Spleen (tissue), 11 donors: ENCODE data around the gene MLLT11. TPM values are rescaled to one million over a fixed set of nuclear protein-coding genes. Genes with fewer than 3 reads are reported as not detected.
"Not testable (repeated sequence)": the region's sequence is repeated elsewhere in the genome, so short reads cannot be mapped to it uniquely, and the experiment has no call there.

Source experiments
- DNase-seq: peaks from one replicate; pipeline ENCODE4 v3.0.0-alpha.2; 2020
- H3K27ac ChIP-seq, 8 donors: fragments of 200-600 bp; sonication (generic) in 7 of 8; 1 replicate in 4 of 8; 2 replicates in 4 of 8; pipeline versions ENCODE4 v1.5.0 to v1.8.0; 2016 to 2021; ENCODE audit warnings: inconsistent platforms in 4 of 8, mild to moderate bottlenecking in 4 of 8, moderate library complexity in 1 of 8
- H3K27me3 ChIP-seq, 7 donors: fragments of 200-600 bp; sonication (generic) in 6 of 7; replicated peaks in 1 of 7; 1 replicate in 4 of 7; 2 replicates in 3 of 7; pipeline versions ENCODE4 v1.5.0 to v1.8.0; 2016 to 2021; ENCODE audit warnings: inconsistent platforms in 3 of 7, mild to moderate bottlenecking in 1 of 7
- H3K36me3 ChIP-seq, 6 donors: fragments of 200-600 bp; sonication (generic) in 5 of 6; 1 replicate in 4 of 6; 2 replicates in 2 of 6; pipeline versions ENCODE4 v1.5.0 to v1.8.0; 2016 to 2021; ENCODE audit warnings: inconsistent platforms in 2 of 6
- H3K4me1 ChIP-seq, 6 donors: fragments of 200-600 bp; sonication (generic) in 5 of 6; 1 replicate in 3 of 6; 2 replicates in 3 of 6; pipeline versions ENCODE4 v1.5.0 to v1.8.0; 2016 to 2021; ENCODE audit warnings: inconsistent platforms in 3 of 6
- H3K4me3 ChIP-seq, 8 donors: fragments of 200-600 bp; sonication (generic) in 7 of 8; 1 replicate in 4 of 8; 2 replicates in 4 of 8; pipeline versions ENCODE4 v1.5.0 to v1.8.0; 2016 to 2021; ENCODE audit warnings: inconsistent platforms in 4 of 8, mild to moderate bottlenecking in 4 of 8, moderate library complexity in 2 of 8
- H3K9me3 ChIP-seq, 8 donors: fragments of 200-600 bp; sonication (generic) in 7 of 8; 1 replicate in 4 of 8; 2 replicates in 4 of 8; pipeline versions ENCODE4 v1.5.0 to v1.8.0; 2016 to 2021; ENCODE audit warnings: inconsistent platforms in 4 of 8
- CTCF ChIP-seq, 11 experiments: fragments of 200-600 bp in 7 of 11; fragments of 450-650 bp in 4 of 11; sonication (generic) in 4 of 11; IDR thresholded peaks in 8 of 11; conservative IDR thresholded peaks in 3 of 11; 1 replicate in 7 of 11; 2 replicates in 4 of 11; pipeline versions ENCODE4 v1.4.0 to v1.8.0; 2016 to 2021; ENCODE audit warnings: antibody characterized with exemption in 11 of 11, inconsistent platforms in 4 of 11, mild to moderate bottlenecking in 1 of 11
- POLR2A ChIP-seq, 3 donors: fragments of 450-650 bp; IDR thresholded peaks; one replicate each; pipeline ENCODE4 v1.5.1; 2017; ENCODE audit warnings: antibody characterized with exemption in 3 of 3, mild to moderate bottlenecking in 1 of 3
- POLR2AphosphoS5 ChIP-seq, 3 donors: sonication (generic); formaldehyde crosslinking; IDR thresholded peaks; one replicate each; pipeline ENCODE4 v1.5.1; 2017; ENCODE audit warnings: antibody characterized with exemption in 3 of 3
- WGBS, 5 donors: extraction: QIAGEN DNeasy Blood & Tissue Kit in 3 of 5; methylation state at CpG; one replicate each; pipeline versions ENCODE4 v1.1.5 to v1.1.7; 2013 to 2018; 5-methylcytosine and 5-hydroxymethylcytosine counted together
- intact Hi-C: fragments of 100-400 bp; cut with DNase I; formaldehyde crosslinking; loops from one replicate; pipeline ENCODE4 v1.15.0; 2023; ENCODE audit warnings: low total_unique reads
- polyA plus RNA-seq, 3 donors: library from polyadenylated mRNA; stranded (reverse); fragments of 200-250 nt; gene quantifications; one replicate each; pipeline ENCODE4 v1.2.1, GENCODE V29; 2013
- total RNA-seq, 7 donors: library from RNA; depleted of rRNA in 3 of 7; stranded (reverse); fragments of >200 nt in 3 of 7; fragmentation: NEBNext Ultra II Directional in 4 of 7; extraction: Animal tissue kit (Norgen Biotek cat#: 25700) in 4 of 7; gene quantifications; one replicate each; pipeline versions ENCODE4 v1.1.0 to v1.2.1, GENCODE V29; 2016 to 2021
- donor health status: healthy with polysubstance abuse.
- donor health status: DM: no; HTN: no; CAD: no; lungs with moderate emphysema.
- donor health status: DM: no; HTN: no; CAD: no.
- donor health status: Bipolar disorder and iron deficiency.
- donor health status: healthy.
- donor health status: DM: no; HTN: no; CAD: no.
- donor health status: DM: yes; HTN: yes; CAD: no.

MLLT11 gene
- total and polyA plus RNA-seq, 10 donors, result 0.50 to 2.6 (median 0.82) TPM

GRCh38 chr1:151085953-151086559, 25.9 kb downstream of the MLLT11 start:
- Histone ChIP-seq H3K27ac (no peak overlapping the region), H3K4me3 (no peak overlapping the region), H3K36me3 (peaks cover 0 to 27% (median 3%) of the 10 kb centered on the region in 6 donors), H3K9me3 (no peaks in the 10 kb centered on the region), H3K4me1 (peaks cover 0 to 9% (median 0%) of the 10 kb centered on the region in 6 donors), H3K27me3 (no peaks in the 10 kb centered on the region)
- intact Hi-C loops, result no loop called here
- TF ChIP-seq POLR2AphosphoS5 (IDR thresholded peaks at IDR 0.05) (no peak), CTCF (IDR thresholded peaks at IDR 0.05 in 8 of 11, conservative IDR thresholded peaks at IDR 0.05 in 3 of 11) (no peak), POLR2A (IDR thresholded peaks at IDR 0.05) (no peak)
- 80 to 94% (median 89%) methylated on average over 4 of the region's 4 CpGs for WGBS, 5 donors
- no peak for DNase-seq

- intact Hi-C loops, result not testable (repeated sequence)
Measured at GRCh38 chr1:151097426-151097825, 37.2 kb downstream of the MLLT11 start.

GRCh38 chr1:151098126-151098525, 37.9 kb downstream of the MLLT11 start:
- H3K36me3 ChIP-seq, result peaks cover 0 to 57% (median 9%) of the 10 kb centered on the region in 6 donors
- H3K9me3 ChIP-seq, result no peaks in the 10 kb centered on the region
- H3K27me3 ChIP-seq, result no peaks in the 10 kb centered on the region
- WGBS, 5 donors, result 86 to 100% (median 94%) methylated on average over 1 of the region's 1 CpG
- no peak for TF ChIP-seq POLR2AphosphoS5 (IDR thresholded peaks at IDR 0.05)
- TF ChIP-seq CTCF (IDR thresholded peaks at IDR 0.05 in 8 of 11, conservative IDR thresholded peaks at IDR 0.05 in 3 of 11), result no peak
- TF ChIP-seq POLR2A (IDR thresholded peaks at IDR 0.05), result no peak
- no peak overlapping the region for H3K4me3 ChIP-seq
- H3K4me1 ChIP-seq, result no peaks in the 10 kb centered on the region
- intact Hi-C loops, result no loop called here
- DNase-seq, result no peak
- no peak overlapping the region for H3K27ac ChIP-seq

More at GRCh38 chr1:151097426-151097825, 37.2 kb downstream of the MLLT11 start:
- DNase-seq, H3K4me1 ChIP-seq, H3K9me3 ChIP-seq, H3K27ac ChIP-seq, H3K4me3 ChIP-seq, H3K27me3 ChIP-seq: not testable (repeated sequence)
- H3K36me3 ChIP-seq, result peaks cover 0 to 58% (median 10%) of the 10 kb centered on the region in 6 donors
- 89 to 95% (median 93%) methylated on average over 6 of the region's 6 CpGs for WGBS, 5 donors

- H3K9me3 ChIP-seq, result no peaks in the 10 kb centered on the region
- peaks cover 0 to 73% (median 19%) of the 10 kb centered on the region in 6 donors for H3K36me3 ChIP-seq
- no peak for DNase-seq
- no peak for TF ChIP-seq POLR2AphosphoS5 (IDR thresholded peaks at IDR 0.05)
- H3K27me3 ChIP-seq, result no peaks in the 10 kb centered on the region
- no peak overlapping the region for H3K27ac ChIP-seq
- H3K4me3 ChIP-seq, result no peak overlapping the region
- H3K4me1 ChIP-seq, result no peaks in the 10 kb centered on the region
- intact Hi-C loops, result loop anchor here (5.0 kb wide), 1 partner anchor 53 kb away; the partner anchor contains the start of gene TNFAIP8L2
Measured at GRCh38 chr1:151104630-151105029, 44.4 kb downstream of the MLLT11 start.

GRCh38 chr1:151106894-151107293, 46.7 kb downstream of the MLLT11 start:
- no peak overlapping the region for H3K4me3 ChIP-seq
- H3K9me3 ChIP-seq, result no peaks in the 10 kb centered on the region
- no peak overlapping the region for H3K27ac ChIP-seq
- H3K27me3 ChIP-seq, result no peaks in the 10 kb centered on the region
- TF ChIP-seq POLR2A (IDR thresholded peaks at IDR 0.05), result no peak
- no peak for TF ChIP-seq POLR2AphosphoS5 (IDR thresholded peaks at IDR 0.05)
- TF ChIP-seq CTCF (IDR thresholded peaks at IDR 0.05 in 8 of 11, conservative IDR thresholded peaks at IDR 0.05 in 3 of 11), result no peak
- H3K4me1 ChIP-seq, result no peaks in the 10 kb centered on the region
- 75 to 84% (median 78%) methylated on average over 2 of the region's 2 CpGs for WGBS, 5 donors
- intact Hi-C loops, result no loop called here
- H3K36me3 ChIP-seq, result peaks cover 4 to 89% (median 24%) of the 10 kb centered on the region in 6 donors
- DNase-seq, result no peak
